ENCODE results near the gene ATP5F1E.

The ATP5F1E gene

DNA sequence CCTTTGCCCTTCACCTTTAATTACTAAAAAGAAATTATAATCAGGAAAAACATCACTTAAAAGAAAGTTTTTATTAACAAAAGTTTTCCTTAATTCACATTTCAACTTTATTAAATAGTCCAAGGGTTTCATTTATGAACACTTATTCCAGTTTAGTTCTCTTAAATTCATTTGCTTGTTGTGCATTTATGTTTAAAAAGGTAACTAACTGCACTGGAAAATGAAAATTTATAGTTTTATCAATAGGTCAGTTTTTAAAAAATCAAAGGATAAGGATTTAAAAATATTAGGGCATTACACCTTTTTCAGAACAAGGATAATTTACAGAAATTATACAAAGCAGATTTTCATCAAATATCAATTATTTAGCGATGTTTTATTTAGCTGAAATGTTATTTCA, 958 bp upstream of the ATP5F1E start:
- DNase-seq (ENCODE audit: low spot score), result no peak
- CTCF ChIA-PET, result interaction anchor here (0.5 to 0.7 kb wide), 3 partner anchors 11 to 486 kb away, joined by 3 read pairs; no protein-coding TSS in a partner anchor
- POLR2A ChIA-PET (ENCODE audit: low non-redundant PET), result interaction anchor here (1.1 to 1.3 kb wide), 2 partner anchors 9 to 158 kb away, joined by 4 to 7 read pairs; partner anchors contain the start of gene PRELID3B
- TF ChIP-seq, protein P1, sequence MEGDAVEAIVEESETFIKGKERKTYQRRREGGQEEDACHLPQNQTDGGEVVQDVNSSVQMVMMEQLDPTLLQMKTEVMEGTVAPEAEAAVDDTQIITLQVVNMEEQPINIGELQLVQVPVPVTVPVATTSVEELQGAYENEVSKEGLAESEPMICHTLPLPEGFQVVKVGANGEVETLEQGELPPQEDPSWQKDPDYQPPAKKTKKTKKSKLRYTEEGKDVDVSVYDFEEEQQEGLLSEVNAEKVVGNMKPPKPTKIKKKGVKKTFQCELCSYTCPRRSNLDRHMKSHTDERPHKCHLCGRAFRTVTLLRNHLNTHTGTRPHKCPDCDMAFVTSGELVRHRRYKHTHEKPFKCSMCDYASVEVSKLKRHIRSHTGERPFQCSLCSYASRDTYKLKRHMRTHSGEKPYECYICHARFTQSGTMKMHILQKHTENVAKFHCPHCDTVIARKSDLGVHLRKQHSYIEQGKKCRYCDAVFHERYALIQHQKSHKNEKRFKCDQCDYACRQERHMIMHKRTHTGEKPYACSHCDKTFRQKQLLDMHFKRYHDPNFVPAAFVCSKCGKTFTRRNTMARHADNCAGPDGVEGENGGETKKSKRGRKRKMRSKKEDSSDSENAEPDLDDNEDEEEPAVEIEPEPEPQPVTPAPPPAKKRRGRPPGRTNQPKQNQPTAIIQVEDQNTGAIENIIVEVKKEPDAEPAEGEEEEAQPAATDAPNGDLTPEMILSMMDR (conservative IDR thresholded peaks at IDR 0.05; ENCODE audit: low read depth), result 0 out of 2 replicates have a peak, but pooled peaks have one; percentile 3
- peak overlapping the region; percentile 85 for H3K27ac ChIP-seq

DNA sequence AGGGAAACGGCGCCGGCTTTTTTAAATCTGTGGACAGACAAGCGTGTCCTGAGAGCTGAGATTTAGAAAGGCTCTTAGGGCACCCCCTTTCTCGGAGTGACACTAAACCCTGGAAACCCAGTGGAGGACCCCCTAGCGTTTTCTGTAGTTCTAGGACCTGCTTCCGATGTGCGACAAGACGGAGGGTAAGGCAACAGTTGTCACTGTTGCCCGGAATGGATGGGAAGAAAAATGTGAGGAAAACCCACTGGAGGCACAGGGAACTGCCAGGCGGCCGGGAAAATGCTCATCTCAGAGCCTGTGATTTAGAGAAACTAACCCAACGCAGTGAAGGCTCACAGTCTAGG, 551 bp upstream of the ATP5F1E start:
- ChIA-PET CTCF (interaction anchor here (0.6 to 1.7 kb wide), 6 partner anchors 22 to 419 kb away, joined by 3 to 5 read pairs (median 4); no protein-coding TSS in a partner anchor), POLR2A (ENCODE audit: low non-redundant PET) (interaction anchor here (0.5 to 2.0 kb wide), 10 partner anchors 8 to 202 kb away, joined by 3 to 20 read pairs (median 4); partner anchors contain the start of gene PRELID3B)

DNA sequence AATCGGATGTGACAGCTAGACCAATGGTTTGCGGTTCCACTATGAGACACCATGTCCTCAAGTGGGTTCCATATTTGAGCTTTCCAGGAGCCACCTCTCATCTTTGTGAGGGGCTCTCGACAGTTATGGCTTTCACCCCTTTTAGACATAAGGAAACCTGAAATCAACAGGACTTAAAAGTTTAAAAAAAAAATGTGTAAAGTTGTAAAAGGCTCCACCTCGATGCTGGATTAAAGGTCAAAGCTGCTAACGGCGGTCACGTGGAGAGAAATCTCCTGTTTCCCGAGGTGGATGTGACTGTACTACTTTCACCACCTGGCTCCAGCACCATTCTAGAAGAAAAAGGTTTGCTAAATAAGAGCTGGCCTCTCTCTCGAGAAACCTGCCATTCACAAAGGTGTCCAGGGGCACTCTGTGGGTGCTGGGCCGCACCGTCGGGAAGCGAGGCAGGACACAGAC, 542 bp downstream of the ATP5F1E start:
- ChIA-PET POLR2A (ENCODE audit: low non-redundant PET) (interaction anchor here (0.6 to 2.0 kb wide), 6 partner anchors 9 to 1819 kb away, joined by 3 to 20 read pairs (median 3); partner anchors contain the start of gene PRELID3B), CTCF (interaction anchor here (0.5 to 1.7 kb wide), 6 partner anchors 18 to 851 kb away, joined by 3 to 6 read pairs (median 4); no protein-coding TSS in a partner anchor)
- peak overlapping the region; percentile 85 for H3K27ac ChIP-seq
- TF ChIP-seq, protein P1 (conservative IDR thresholded peaks at IDR 0.05; ENCODE audit: low read depth), result no peak
- DNase-seq (ENCODE audit: low spot score), result no peak

More for the DNA sequence above, 551 bp upstream of the ATP5F1E start:
- H3K27ac ChIP-seq, result peak overlapping the region; percentile 85
- TF ChIP-seq, protein P1 (conservative IDR thresholded peaks at IDR 0.05; ENCODE audit: low read depth), result peak; percentile 29; the same call in 1 of the 2 replicates
- DNase-seq (ENCODE audit: low spot score), result peak; percentile 56

DNA sequence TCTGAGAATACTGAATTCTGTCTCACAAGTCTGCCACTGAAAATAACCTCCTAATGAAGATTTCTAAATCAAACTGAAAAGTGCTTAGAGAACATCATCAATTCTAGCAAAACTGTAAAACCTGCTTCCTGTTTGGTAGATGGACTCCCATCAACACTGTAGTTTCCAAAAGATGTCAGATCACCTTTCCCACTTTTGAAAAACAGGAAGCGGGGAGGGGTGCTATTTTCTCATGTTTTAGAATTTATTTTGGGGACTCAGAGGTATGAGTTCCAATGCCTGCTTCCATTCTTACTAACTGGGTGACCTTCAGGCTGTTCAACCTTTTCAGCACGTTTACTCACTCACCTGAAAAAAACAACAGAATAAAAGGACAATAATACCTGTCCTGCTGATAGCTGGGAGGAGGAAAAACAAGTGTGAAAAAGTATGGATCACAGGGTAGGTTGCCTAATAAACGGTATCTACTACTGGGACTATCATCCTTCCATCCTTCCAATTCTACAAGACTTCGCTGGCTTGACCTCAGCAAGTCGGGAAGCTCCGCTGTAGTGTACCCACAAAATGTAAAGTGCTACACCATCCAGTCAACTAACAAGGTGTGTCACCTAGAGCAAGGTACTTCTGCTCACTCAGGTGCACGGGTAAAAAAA, 1.1 kb downstream of the ATP5F1E start:
- DNase-seq (ENCODE audit: low spot score), result no peak
- TF ChIP-seq, protein P1 (conservative IDR thresholded peaks at IDR 0.05; ENCODE audit: low read depth), result no peak
- CTCF ChIA-PET, result interaction anchor here (0.5 to 1.7 kb wide), 4 partner anchors 21 to 918 kb away, joined by 3 to 6 read pairs (median 4); no protein-coding TSS in a partner anchor
- POLR2A ChIA-PET (ENCODE audit: low non-redundant PET), result interaction anchor here (1.0 to 2.0 kb wide), 2 partner anchors 12 to 21 kb away, joined by 3 to 20 read pairs; partner anchors contain the start of gene PRELID3B
- H3K27ac ChIP-seq, result no peak overlapping the region

DNA sequence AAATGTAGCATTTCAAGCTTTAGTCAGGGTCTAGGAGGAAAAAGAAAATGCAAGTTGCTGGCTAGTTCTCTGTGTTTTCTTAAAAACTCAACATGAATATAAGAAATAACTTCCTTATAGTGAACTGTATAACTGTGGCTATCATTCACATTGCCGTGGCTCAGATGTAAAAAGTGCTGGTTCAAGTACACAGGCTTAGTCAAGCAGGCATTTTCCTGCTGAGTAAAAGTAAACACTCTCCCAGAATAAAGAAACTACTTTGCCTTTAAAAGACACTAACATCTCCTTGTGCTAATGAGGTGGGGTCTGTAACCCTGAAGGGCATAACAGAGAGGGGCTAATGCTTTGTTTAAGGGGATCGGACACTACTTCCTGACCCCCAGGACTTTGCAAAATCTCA, 3.3 kb downstream of the ATP5F1E start:
- DNase-seq (ENCODE audit: low spot score), result no peak
- TF ChIP-seq, protein P1 (conservative IDR thresholded peaks at IDR 0.05; ENCODE audit: low read depth), result no peak
- CTCF ChIA-PET, result interaction anchor here (0.6 to 0.9 kb wide), 2 partner anchors 19 to 31 kb away, joined by 3 read pairs; no protein-coding TSS in a partner anchor
- POLR2A ChIA-PET (ENCODE audit: low non-redundant PET), result interaction anchor here (0.6 to 1.0 kb wide), 3 partner anchors 12 to 138 kb away, joined by 3 to 8 read pairs (median 3); no protein-coding TSS in a partner anchor
- no peak overlapping the region for H3K27ac ChIP-seq

DNA sequence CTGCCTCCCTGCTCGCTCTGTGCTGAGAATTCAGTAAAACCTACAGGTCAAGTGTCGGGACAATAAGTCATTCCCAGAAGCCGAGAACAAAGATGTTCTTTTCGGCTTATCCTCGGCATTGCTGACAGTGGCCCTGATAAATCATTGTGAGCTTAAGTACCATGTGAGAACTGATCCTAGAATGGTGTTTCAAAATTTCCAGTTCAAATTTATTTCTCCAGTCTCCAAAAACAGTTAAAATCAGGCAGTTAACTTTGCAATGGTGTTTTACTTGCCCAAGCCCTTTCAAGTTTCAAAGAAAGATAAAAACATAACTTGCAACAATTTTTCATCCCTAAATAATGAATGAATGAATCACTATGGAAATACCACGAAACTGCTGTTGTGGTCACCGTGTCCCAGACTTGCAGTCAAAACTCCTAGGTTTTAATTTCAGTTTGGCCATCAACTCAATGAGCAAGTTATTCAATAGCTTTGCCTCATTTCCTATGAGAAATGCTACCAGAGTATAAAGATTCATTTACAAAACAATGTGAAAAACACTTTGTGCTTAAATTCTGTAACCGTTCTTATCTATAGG, 4.3 kb downstream of the ATP5F1E start:
- ChIA-PET POLR2A (ENCODE audit: low non-redundant PET) (no interaction called here), CTCF (interaction anchor here (0.6 to 0.9 kb wide), 2 partner anchors 18 to 69 kb away, joined by 3 read pairs; no protein-coding TSS in a partner anchor)
- no peak overlapping the region for H3K27ac ChIP-seq
- DNase-seq (ENCODE audit: low spot score), result no peak
- TF ChIP-seq, protein P1 (conservative IDR thresholded peaks at IDR 0.05; ENCODE audit: low read depth), result no peak

Data from RWPE1 (cell line).